GM21529 (cell line): ENCODE data around the gene LRP11.
"Not testable (repeated sequence)": the region's sequence is repeated elsewhere in the genome, so short reads cannot be mapped to it uniquely, and the experiment has no call there.

Experiments
- ATAC-seq: cut with Tn5 transposase; IDR thresholded peaks from one replicate; pipeline ENCODE4 v1.9.1; 2021; ENCODE audit not compliant: unreplicated experiment

The LRP11 gene

DNA sequence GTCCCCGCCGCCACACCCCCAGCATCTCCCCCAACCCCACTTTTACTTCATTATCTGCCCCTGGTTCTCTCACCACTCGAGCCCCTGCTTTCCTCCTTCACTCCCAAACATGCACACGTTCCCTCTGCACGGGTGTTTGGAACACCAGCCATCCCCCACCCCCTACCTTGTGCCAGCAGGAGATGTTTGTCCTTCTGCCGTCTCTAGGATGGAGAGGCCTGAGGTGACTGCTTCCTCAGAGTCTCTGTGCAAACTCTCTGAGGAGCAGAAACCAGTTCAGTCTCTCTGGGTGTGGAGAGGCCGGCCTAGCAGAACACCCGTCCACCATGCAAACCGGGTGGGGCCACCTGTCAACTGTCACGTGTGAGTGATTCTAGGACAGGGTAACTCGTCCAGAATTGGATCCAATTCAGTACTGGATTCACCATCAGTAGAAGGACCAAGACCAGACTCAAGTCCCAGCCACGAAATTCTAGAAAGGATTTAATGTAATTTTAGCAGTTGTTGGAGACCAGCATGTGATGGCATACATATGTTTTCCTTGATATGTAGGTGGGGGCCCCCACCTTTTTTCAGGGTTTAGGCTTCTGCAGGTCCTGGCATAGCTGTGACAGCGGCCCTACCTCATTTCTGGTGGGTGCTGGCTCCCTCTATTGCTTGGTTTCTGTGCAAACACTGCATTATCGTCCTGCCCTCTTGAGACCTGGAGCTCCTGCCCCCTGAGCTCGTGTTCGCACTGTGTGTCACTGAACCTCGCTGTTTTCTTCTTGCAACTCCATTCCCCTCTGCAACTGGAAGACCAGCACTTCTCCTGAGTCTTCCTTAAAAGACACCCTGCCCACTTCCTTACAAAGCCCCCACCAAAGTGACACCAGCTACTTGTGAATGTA, 33.9 kb upstream of the LRP11 start, which contains the start of gene RAET1E:
Gene RAET1E (minus strand): TSS at position 259 of the 890 bp plus-strand sequence. CDS start 7,212 bp downstream, outside the sequence.
- ATAC-seq, result no peak

DNA sequence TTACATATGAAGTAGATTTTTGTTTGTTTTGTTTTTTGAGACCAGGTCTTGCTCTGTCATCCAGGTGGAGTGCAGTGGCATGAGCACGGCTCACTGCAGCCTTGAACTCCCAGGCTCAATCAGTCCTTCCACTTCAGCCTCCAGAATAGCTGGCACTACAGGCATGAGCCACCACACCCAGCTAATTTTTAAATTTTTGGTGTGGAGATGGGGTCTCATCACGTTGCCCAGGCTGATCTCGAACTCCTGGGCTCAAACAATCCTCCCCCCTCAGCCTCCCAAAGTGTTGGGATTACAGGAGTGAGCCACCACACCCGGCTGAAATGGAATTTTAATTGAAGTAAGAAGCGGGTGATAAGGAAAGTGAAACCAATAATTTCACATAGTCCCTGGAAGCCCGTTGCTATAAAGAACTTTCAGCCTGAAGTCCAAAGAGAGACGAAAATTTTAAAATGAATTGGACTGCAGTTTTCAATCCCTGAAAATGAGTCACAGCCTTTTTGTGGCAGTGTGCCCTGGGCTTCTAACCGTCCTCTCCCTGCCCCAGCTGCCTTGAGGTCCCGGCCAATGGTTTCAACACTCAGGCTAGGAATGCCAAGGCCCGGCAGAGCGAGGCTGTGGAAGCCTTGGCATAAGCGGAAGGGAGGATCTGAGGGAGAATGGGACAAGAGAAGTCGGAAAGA, 33.0 kb upstream of the LRP11 start:
- ATAC-seq, result no peak

DNA sequence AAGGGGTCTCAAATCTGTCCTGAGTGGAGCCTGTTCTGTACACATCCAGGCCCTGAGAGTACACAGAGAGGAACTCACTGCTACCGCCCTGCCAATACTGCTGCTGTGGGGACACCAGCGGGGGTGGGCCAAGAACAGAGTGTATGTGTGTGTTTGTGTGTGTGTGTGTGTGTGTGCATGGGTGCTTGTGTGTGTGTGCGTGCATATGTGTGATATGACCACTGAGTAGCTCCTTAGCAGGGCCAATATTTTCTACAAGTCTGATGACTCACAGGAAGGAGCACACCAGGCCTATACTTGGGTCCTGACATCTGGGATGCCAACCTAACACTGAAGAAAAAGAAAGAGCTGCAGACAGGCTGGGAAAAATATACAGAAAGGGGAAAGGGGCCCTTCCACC, 32.3 kb upstream of the LRP11 start:
- no peak for ATAC-seq

DNA sequence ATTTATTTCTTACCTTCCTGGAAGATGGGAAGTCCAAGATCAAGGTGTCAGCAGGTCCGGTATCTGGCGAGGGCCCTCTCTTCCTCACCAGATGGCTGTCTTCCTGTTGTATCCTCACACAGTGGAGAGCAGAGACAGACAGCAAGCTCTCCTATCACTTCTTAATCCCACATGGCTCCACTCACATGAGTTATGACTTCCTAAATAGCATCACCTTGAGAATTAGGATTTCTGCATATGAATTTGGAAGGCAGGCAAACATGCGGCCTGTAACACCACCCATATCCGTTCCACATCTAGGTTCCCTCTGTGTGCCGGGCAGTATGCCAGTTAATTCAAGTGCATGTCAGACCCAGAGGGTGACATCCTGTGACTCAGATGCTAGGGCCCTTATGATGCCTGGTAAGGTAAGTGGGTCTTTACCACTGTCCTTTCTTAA, 31.7 kb upstream of the LRP11 start:
- ATAC-seq, result no peak

DNA sequence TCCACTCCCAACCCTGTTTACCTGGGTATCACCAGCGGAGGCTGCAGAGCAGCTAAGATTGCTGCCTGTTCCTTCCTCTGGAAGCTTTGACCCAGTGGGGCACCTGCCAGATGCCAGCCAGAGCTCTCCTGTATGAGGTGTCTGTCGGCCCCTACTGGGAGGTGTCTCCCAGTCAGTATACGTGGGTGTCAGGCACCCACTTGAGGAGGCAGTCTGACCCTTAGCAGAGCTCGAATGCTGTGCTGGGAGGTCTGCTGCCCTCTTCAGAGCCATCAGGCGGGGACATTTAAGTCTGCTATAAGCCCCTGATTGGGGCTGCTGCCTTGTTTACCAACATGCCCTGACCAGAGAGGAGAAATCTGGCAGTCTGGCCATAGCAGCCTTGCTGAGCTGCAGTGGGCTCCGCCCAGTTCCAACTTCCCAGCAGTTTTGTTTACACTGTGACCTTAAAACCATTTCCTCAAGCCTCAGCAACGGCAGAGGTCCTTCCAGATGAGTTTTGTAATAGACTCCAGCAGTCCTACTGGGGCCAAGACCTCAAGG, 31.0 kb upstream of the LRP11 start:
- ATAC-seq, result no peak

DNA sequence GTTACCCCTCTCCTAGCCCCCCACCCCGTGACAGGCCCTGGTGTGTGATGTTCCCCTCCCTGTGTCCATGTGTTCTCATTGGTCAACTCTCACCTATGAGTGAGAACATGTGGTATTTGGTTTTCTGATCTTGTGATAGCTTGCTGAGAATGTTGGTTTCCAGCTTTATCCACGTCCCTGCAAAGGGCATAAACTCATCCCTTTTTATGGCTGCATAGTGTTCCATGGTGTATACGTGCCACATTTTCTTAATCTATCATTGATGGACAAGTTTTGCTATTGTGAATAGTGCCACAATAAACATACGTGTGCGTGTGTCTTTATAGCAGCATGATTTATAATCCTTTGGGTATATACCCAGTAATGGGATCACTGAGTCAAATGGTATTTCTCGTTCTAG, 27.7 kb upstream of the LRP11 start:
- ATAC-seq, result not testable (repeated sequence)

DNA sequence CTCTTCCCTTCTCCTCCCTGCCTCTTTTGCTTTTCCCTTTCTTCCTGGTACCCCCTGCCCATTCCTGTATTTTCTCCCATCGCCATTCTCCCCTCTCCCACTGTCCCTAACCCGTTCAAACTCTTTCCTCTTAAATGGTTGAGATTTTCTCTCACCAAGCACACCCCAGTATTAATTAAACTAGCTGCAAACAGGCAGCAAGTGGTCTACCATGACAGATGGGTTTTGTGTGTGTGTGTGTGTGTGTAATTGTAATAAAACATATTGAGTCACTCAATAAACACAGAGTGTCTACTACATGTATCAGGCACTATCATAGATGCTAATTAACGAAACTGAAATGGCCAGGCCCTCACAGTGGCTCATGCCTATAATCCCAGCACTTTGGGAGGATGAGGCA, 27.1 kb upstream of the LRP11 start:
- ATAC-seq, result no peak

DNA sequence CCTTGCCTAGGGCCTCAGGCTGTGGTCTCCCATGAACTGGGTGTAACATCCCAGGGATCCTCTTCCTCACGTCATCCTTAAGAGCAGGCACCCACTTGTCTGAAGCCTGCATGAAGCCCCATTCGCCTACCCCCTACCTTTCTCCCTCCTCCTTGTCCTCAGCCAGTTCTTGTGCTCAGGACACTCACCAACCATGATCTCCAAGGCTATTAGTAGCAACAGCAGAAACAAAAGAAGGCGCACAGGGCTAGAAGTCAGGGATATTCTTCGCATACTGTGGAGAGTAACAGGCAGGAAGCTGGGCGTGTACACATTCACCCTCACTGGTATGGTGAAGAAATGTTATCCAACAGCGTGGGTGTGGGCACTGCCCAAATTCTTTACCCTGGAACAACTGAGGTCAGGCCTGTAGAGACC, 26.5 kb upstream of the LRP11 start:
- ATAC-seq, result no peak

DNA sequence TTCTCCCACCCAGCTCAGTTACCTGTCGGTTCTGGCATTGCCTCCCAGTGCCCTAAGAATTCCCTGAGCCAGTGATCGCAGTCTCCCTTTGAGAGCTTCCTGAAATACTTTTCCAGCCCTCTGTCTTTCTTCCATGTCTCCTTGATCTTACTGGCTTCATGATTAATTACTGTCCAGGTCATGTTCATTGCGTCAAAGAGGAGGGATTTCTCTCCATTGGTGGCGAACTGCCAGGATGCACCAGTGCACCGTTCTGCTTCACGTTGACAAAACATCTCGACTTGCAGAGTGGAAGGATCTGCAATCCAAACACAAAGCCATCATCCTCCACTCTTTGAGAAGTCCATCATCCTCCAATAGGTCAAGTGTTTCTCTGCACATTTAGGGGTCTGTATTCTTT, 25.2 kb upstream of the LRP11 start:
- ATAC-seq, result no peak

DNA sequence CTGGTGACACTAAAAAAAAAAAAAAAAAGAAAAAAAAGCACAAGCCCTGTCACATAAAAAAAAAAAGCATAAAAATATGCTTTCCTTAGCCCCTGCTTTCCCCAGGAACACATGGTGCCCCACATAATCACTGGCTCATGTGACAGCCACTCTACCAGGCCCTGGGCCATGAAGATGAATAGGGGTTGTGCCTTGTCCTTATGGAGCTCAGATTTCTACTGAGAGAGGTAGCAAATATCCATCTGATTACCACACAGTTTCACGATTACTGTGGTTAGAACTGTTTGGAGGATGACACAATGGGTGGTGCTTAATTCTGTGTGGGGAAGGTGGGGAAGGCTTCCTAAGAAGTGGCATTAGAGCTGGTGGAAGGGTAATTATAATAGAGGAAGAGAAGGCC, 24.5 kb upstream of the LRP11 start:
- no peak for ATAC-seq

DNA sequence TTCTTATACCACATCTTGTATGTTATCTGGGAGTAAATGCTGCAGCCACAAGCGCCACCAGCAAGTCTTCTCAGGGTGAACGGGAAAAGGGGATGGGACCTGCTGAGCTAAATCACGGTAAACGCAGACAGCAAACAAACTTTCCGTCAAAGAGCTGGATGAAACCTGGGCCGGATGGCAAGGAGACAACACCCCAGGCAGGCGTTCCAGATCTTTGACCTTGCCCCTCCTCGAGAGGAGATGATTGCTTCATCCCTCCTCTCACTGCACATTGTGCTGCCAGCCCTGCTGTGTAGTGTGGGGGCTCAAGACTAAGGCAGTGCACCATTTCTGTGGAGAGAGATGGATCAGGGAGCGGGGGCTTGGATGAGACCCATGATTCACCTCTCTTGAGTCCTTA, 23.9 kb upstream of the LRP11 start:
- no peak for ATAC-seq

DNA sequence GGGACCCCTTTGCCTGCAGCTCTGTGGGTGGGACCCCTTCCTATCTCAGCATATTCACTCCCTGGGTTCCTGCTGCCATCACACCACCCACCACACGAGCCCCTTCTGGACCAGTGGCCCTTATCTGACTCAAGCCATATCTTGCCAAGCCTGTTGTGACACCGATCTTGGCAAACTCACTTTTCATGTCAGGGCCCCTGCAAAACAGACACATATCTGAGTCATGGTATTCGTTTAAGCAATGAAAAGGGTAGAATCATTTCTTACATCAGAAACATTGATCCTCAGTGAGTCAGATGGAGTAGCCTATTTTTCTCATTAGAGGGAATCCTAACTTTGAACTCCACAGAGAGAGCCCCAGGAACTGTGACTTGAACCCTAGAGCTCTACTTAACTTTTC, 23.2 kb upstream of the LRP11 start:
- no peak for ATAC-seq

DNA sequence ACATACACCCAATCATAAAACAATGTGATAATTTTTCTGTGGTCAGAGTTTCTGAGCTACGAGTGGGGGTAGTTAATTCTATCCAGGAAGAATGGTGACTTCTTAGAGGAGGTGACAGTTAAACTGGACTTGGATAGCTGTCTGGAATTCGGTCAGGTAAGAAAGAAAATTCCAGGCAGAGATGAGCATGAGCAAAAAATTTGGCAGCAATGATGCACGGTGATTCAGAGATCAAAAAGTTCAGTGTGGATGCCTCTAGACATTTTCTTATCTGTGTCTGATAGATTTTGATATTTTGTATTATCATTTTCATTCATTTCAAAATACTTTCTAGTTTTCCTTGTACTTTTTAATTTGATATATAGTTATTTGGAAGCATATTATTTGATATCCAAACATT, 21.7 kb upstream of the LRP11 start:
- no peak for ATAC-seq

DNA sequence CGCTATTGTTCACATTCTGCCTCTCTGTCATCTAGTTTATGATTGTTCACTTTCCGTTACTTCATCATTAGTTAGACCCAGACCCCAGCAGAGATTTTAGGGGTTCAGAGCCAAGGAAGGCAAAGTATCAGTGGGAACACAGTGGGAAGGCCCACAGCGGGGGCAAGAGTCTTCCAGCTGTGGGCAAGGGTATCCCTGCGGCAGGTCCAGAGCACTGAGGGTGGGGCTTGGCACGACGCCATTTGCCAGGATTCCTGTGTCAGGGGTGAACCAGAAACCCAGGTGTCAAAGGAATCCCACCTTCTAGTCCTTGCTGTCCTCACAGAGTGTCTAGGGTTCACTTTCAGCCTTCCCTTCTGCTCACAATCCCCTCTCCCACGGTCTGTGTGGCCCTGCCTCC, 20.5 kb upstream of the LRP11 start:
- no peak for ATAC-seq

DNA sequence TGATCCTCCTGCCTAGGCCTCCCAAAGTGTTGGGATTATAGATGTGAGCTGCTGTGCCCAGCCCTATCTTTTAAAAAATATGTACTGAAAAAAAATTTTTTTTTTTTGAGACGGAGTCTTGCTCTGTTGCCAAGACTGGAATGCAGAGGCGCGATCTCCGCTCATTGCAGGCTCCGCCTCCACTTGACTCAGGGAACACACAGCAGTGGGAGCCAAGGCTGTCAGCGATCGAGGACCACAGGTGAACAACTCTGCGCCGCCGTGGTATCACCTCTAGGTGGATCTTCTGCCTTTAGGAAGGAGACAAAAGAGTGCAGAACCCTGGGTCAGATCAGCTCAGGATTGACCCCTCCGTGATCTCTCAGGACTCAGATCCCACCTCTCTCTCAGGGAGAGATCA, 20.1 kb upstream of the LRP11 start:
- no peak for ATAC-seq

DNA sequence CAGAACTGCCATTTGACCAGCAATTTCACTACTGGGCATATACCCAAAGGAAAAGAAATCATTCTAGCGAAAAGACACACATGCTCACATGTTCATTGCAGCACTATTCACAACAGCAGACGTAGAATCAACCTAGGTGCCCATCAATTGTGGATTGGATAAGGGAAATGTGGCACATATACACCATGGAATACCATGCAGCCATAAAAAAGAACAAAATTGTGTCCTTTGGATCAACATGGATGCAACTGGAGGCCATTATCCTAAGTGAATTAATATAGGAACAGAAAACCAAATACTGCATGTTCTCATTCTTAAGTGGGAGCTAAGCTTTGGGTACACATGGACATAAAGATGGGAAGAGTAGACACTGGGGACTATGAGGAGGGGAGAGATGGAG, 17.7 kb upstream of the LRP11 start:
- ATAC-seq, result no peak

DNA sequence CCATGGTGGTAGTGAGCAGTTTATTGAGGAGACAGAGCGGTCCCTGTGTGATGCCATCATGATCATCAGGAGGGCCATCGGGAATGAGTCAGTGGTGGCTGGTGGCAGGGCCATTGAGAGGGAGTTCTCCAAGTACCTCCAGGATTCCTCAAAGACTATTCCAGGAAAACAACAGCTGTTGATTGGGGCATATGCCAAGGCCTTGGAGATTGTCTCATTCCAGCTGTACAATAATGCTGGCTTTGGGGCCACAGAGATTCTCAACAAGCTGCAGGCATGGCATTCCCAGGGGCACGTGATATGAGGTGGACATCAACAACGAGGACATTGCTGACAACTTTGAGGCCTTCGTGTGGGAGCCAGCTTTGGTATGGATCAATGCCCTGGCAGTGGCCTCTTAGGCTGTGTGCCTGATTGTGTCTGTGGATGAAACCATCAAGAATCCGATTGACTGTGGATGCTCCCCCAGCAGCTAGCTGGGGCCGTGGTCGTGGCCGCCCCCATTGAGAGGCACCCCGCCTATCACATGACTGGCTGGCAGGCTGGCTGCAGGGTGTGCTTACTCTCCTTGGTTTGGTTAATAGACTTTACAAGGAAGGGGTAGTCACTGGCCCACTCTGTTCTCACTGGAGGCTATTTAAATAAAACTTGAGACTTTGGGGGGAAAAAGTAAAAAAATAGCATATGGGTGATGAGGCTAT, 17.1 kb upstream of the LRP11 start:
- no peak for ATAC-seq

DNA sequence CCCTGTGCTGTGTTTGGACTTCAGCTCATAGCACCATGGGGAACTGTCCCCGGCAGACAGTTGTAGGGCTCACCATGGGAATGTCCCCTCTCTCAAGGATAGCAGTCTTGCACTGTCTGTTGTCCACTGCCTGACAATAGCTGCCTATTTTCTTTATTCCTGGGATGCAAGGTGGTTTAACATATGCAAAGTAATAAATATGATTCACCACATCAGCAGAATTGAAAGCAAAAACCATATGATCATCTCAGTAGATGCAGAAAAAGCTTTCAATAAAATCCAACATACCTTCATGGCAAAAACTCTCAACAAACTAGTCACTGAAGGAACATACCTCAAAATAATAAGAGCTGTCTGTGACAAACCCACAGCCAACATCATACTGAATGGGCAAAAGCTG, 13.5 kb upstream of the LRP11 start:
- ATAC-seq, result no peak

DNA sequence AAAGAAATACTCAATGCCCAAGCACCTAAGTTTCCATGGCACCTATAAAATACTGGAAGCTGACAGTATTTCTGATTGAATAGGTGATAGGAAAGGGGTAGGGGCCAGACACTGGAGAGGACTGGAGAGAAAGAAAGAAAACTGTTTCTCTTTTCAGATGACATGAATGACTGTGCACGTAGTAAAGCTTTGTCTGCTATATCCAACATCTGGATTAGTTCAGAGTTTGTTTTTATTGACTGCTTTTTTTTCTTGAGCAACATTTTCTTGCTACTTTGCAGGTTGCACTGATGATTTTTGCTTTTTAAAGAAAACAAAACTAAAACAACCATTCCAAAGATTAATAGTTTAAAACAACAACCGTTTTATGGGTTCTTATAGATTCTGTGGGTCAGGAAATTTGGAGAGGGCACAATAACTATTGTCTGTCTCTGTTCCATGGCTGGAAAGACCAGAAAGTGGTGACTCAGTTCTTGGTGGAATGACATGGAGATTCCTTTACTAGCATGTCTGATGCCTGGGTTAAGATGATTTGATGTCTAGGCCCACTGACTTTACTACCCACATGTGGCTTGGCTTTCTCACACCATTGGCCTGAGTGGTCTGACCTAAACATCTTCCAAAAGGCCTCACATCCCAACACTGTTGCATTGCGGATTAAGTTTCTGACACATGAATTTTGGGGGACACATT, 12.2 kb upstream of the LRP11 start:
- ATAC-seq, result no peak

DNA sequence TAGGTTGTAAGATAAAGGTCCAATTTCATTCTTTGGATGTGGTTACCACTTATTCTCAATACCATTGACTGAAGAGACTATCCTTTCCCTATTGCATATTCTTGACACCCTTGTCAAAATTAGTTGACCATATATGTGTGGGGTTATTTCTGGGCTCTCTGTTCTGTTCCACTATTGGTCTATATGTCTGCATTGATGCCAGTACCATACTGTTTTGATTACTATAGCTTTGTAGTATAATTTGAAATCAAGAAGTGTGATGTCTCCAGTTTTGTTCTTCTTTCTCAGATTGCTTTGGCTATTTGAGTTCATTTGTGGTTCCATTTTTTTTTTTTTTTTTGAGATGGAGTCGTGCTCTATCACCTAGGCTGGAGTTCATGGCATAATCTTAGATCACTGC, 8.1 kb upstream of the LRP11 start:
- ATAC-seq, result no peak

DNA sequence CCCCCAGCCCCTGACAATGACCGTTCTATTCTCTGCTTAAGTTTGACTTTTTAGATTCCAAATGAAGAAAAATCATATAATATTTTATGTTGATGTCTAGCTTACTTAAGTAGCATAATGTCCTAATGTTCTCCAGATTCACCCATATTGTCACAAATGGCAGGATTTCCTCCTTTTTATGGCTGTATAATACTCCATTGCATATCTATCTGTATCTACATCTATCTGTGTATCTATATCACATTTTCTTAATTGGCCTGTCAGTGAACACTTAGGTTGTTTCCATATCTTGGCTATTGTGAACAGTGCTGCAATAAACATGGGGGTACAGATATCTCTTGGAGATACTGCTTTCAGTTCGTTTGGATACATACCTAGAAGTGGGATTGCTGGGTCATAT, 7.0 kb upstream of the LRP11 start:
- ATAC-seq, result no peak
